Epidermal melanocyte (primary cell): ENCODE data around the gene KRTAP5-8.
"Not testable (repeated sequence)": the region's sequence is repeated elsewhere in the genome, so short reads cannot be mapped to it uniquely, and the experiment has no call there.

Experiments
- DNase-seq: peaks from one replicate; pipeline ENCODE4 v3.0.0; 2011; ENCODE audit warnings: low spot score; ENCODE audit not compliant: insufficient read length

KRTAP5-8 gene

DNA sequence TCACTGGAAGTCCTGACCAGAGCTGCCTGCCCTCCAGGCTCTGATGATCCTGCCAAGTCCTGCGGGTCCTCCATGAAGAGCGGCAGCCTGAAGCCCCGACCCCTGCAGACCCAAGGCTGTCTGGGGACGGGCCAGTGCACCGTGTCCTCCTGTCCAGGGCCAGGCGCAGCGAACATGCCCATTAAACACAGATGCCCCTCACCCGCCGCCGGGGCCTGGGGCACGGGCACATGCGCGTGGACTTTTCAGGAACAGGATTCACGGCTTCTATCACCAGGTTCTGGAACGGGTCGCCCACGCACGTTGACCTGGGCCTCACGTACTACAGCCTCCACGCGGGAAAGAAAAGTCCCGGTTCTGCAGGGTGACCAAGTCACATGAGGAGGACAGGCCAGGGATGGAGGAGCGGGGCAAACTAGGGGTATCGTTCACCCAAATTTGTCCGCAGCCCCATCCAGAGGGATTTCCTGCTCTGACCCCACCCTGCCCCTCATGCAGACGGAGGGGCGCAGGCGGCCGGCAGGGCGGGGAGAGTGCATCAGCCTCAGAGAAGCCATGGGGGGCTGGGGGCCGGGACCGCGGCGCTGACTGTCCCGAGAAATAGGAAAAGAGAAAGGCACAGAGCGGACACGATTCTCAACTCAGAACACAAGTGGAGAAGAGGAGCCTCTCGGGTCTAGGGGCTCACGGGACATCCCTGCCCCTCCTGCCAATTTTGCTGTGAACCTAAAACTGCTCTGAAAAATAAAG lies 33.5 kb downstream of the KRTAP5-8 start:
- not testable (repeated sequence) for DNase-seq

DNA sequence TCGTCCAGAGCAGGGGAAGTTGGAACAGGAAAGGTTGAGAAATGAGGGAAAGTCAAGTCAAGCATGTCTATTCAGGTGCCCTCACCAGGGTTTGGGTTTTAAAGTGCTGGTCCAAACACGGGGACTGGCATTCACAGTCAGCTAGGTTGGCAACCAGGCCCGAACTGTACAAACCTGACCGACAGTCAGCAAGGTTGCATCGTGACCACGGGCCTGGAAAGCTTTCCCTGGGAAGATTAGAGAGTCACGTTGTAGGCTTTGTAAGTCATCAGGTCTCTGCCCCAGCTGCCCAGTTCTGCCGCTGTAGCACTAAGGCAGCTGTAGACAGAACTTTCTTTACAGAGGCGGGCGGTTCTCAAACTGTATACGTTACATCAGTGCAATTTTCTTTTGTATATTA lies 35.0 kb downstream of the KRTAP5-8 start:
- DNase-seq, result no peak

DNA sequence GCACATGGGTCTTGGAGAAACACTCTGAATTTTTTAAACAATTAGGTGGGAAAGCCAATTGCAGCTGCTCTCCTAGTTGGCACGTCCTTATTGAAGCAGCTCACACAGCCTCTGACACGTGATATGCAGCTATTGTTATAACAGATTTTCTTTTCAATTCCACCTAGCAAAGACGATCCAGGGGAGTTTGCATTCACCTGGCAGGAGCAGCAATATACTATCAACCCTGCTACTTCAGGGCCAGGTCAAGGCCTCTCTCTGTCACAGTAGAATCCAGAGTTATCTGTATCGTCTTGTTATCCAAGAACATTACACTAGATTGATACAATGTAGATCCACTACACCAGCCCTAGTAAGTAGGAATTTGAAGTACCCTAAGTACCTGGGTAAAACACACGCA lies 36.6 kb downstream of the KRTAP5-8 start:
- DNase-seq, result no peak

DNA sequence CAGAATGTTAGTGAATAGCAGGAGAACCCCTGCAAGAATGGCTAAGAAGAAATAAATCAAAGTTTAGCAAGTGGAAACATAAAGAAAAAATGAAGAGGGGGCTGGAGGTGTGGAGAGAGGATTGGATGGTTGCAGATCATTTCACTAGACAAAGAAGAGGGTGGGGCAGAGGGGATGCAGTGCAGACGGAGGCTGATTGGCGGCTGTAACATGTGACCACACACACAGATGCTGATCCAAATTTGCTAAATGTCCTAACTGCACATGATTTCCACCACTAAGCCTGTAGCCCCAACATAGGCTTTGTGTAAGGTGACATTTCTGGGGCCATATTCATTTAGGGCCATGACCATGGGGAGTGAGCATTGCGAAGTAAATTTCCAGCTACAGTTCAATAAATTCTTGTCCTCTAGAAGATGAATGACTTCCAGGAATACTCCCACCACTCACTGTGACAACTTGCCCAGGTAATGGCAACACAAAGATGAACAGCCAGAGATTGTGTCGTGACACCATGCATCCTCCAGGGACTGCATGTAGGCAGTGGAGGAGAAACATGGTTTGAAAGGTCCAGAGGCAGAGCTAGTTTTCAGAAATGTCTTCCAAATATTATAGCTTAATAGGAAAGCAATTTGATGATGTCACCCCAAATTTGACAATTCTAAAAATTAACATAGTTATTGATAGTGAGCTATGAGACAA lies 38.0 kb downstream of the KRTAP5-8 start:
- no peak for DNase-seq

DNA sequence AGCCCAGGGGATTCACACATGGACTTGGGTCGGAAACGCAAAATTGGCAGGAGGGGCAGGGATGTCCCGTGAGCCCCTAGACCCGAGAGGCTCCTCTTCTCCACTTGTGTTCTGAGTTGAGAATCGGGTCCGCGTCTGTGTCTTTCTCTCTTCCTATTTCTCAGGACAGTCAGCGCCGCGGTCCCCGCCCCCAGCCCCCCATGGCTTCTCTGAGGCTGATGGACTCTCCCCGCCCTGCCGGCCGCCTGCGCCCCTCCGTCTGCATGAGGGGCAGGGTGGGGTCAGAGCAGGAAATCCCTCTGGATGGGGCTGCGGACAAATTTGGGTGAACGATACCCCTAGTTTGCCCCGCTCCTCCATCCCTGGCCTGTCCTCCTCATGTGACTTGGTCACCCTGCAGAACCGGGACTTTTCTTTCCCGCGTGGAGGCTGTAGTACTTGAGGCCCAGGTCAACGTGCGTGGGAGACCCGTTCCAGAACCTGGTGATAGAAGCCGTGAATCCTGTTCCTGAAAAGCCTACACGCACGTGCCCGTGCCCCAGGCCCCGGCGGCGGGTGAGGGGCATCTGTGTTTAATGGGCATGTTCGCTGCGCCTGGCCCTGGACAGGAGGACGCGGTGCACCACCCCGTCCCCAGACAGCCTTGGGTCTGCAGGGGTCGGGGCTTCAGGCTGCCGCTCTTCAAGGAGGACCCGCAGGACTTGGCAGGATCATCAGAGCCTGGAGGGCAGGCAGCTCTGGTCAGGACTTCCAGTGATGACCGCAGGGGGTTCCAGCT lies 39.1 kb downstream of the KRTAP5-8 start:
- not testable (repeated sequence) for DNase-seq

DNA sequence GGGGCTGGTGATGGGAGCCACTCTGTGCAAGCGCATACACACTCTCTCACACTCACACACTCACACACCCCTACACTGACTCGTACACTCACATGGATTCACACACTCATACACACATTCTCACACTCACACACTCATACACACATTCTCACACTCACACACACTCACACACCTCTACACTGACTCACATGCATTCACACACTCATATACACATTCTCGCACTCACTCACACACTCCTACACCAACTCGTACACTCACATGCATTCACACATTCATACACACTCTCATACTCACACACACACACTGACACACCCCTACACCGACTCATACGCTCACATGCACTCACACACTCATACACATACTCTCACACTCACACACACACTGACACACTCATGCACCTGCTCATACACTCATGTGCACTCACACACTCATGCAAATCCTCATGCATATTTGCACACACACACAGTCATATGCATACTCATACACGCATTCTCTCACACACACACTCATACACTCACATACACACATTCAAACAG lies 39.7 kb downstream of the KRTAP5-8 start:
- DNase-seq, result no peak

DNA sequence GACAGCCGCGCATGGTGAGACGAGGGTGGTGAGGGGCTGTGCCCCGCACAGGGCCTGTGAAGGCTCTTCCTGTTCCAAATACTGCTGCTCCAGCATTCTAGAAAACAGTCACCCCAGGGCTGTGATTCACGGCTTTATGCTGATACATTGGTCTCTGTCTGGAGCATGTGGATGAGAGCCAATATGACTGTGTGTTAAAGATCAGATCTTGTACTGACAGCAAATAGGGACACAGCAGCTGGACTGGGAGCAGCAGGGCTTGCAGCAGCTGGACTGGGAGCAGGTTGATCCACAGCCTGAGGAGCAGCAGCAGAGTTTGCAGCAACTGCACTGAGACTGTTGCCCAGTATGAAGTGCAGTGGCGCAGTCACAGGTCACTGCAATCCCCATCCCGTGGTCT lies 41.7 kb downstream of the KRTAP5-8 start:
- DNase-seq, result not testable (repeated sequence)

DNA sequence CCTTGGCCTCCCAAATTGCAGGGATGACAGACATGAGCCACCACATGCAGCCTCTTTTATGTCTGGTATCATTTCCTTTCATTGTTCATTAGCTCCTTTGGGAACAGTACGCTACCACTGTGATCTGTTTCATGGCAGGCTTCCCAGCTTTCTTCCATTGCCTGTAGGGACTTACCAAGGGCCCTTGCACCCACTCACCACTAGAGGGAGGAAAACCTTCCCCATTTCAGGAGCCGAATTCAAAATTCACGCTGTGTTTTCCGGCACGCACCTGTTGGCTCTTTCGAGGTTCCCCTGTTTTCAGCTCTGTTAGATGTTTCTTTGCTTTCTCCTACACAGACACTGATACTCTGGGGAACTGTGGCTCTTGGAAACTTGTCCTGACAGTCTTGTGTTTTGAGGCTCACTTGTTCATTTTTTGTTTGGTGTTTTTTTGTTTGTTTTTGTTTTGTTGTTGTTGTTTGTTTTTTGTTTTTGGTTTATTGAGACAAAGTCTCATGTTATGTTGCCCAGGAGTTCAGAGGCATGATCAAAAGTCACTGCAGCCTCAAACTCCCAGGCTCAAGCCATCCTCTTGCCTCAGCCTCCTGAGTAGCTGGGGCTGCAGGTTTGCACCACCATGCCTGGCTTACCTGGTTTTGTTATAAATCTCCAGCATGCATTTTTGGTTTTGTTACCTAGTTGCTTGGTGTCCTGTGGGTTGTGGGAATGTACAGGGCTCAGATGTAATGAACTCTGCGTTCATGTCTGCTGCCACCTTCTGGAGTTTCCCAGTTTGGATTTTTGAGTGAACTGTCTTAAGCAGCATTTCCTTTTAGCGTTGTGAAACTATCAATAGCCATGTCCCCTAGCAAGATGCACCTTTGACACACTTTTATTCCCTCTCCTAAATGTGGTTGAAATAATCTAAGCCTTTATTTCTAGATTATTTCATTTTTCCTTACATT lies 42.5 kb downstream of the KRTAP5-8 start:
- peak; percentile 53 for DNase-seq

DNA sequence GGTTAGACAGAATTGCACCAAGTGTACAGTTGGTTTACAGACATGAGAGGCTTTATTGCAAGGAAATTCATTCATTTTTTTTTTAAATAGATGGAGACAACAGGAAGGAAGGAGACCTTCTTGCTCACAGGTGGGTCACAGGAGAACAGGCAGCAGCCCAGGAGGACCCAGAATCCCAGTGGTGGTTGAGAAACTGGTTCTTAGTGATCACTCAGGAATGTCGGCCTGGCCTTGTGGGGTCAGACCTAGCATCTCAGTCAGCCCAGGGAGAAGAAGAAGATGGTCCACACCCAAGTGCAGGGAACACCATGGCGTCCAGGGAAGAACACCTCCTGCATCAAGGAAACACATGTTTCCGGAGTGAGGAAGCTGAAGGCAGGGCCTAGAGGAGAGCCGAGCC lies 44.0 kb downstream of the KRTAP5-8 start:
- no peak for DNase-seq

DNA sequence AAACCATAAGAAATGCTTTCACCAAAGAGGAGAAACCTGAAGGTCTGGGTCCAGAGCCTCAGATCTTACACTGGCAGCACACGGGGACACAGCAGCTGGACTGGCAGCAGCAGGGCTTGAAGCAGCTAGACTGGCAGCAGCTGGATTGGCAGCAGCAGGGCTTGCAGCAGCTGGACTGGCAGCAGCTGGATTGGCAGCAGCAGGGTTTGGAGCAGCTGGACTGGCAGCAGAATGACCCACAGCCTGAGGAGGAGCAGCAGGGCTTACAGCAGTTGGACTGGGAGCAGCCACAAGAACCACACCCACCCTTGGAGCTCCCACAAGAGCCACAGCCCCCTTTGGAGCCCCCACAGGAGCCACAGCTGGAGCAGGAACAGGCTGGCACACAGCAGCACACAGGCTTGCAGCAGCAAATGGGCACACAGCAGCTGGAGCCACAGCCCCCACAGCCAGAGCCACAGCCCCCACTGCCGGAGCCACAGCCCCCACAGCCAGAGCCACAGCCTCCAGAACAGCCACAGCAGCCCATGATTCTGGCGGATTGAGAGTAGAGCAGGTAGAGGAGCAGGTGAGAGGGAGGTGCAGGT lies 44.6 kb downstream of the KRTAP5-8 start, which contains the start of gene KRTAP5-11:
TSS of gene KRTAP5-11 (minus strand) at position 567 of the 587 bp plus-strand sequence. CDS start at position 529, 38 bp downstream.
- no peak for DNase-seq

DNA sequence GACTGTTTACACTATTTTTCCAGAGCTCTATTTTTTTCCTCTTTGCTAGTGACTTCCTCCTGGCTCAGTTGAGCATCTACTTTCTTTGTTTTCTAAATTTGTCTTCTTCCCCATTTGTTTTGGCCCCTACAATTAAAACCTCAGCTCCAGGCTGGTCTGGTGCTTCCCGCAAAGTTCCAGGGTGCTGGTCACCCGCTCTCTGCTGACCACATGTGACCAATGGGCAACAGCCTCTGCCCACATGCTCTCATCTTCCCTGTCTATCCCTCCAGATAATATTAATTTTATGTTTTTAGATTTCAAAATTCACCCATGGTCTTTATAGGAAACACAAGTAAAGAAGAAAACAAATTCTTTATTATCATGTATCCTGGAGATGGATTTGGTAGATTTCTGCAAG lies 45.1 kb downstream of the KRTAP5-8 start:
- not testable (repeated sequence) for DNase-seq

DNA sequence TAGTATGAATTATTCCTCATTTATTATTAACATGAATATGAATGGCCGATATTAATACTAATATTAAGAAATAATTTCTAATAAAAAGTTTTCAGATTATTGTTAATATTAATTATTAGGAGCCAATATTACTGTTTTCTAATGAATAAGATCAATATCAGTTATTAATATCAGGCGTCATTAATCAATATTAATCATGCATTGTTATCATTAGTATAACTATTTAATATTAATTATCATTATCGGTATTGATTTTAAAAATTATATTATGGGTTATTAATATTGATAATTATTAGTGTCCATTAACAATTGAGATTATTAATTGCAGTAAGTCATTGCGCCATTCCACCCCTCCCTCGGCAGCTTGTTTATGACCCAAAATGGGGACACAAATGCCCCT lies 47.8 kb downstream of the KRTAP5-8 start:
- not testable (repeated sequence) for DNase-seq

DNA sequence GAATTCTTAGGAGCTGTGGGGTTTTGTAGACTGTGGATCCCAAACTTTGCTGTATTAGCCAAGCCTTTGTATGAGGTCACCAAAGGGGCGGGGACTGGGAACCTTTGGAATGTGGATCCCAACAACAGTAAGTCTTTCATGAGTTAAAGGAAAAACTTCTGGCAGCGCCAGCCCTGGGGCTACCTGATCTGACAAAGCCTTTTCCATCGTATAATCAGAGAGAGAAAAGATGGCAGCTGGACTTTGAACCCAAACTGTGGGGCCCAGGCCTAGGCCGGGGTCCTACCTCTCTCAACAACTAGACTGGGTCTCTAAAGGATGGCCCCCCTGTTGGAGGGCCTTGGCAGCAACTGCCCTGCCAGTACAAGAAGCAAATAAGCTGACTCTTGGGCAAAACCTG lies 50.5 kb downstream of the KRTAP5-8 start:
- DNase-seq, result not testable (repeated sequence)
